ENCODE data around the gene RAMP3.

GRCh38 chr7:45126920-45127319, 30.7 kb upstream of the RAMP3 start:
- TF ChIP-seq, protein P1, sequence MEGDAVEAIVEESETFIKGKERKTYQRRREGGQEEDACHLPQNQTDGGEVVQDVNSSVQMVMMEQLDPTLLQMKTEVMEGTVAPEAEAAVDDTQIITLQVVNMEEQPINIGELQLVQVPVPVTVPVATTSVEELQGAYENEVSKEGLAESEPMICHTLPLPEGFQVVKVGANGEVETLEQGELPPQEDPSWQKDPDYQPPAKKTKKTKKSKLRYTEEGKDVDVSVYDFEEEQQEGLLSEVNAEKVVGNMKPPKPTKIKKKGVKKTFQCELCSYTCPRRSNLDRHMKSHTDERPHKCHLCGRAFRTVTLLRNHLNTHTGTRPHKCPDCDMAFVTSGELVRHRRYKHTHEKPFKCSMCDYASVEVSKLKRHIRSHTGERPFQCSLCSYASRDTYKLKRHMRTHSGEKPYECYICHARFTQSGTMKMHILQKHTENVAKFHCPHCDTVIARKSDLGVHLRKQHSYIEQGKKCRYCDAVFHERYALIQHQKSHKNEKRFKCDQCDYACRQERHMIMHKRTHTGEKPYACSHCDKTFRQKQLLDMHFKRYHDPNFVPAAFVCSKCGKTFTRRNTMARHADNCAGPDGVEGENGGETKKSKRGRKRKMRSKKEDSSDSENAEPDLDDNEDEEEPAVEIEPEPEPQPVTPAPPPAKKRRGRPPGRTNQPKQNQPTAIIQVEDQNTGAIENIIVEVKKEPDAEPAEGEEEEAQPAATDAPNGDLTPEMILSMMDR (IDR thresholded peaks at IDR 0.05 in 2 of 3, conservative IDR thresholded peaks at IDR 0.05 in 1 of 3; ENCODE audit: insufficient read depth in 2 of 3, low read depth in 1 of 3, low read length in 3 of 3): no peak
- TF ChIP-seq MYNN (IDR thresholded peaks at IDR 0.05) (no peak), MYNN (CRISPR knock-in tag; IDR thresholded peaks at IDR 0.05) (no peak), POLR2AphosphoS5 (IDR thresholded peaks at IDR 0.05; ENCODE audit: control insufficient read depth, insufficient read depth, low read depth, low read length) (no peak), MAFK (IDR thresholded peaks at IDR 0.05; ENCODE audit: low read length) (no peak), EP300 (IDR thresholded peaks at IDR 0.05; ENCODE audit: low read length) (no peak), KLF16 (IDR thresholded peaks at IDR 0.05) (no peak), ZNF175 (CRISPR knock-in tag; IDR thresholded peaks at IDR 0.05; ENCODE audit: low read depth) (no peak), TEAD4 (IDR thresholded peaks at IDR 0.05; ENCODE audit: low read length) (no peak), TEAD4 (CRISPR knock-in tag; IDR thresholded peaks at IDR 0.05; ENCODE audit: borderline replicate concordance) (no peak), NR3C1 (CRISPR knock-in tag; IDR thresholded peaks at IDR 0.05) (no peak), ZNF436 (CRISPR knock-in tag; IDR thresholded peaks at IDR 0.05) (no peak), ZNF224 (CRISPR knock-in tag; IDR thresholded peaks at IDR 0.05) (no peak)
- TF ChIP-seq, protein P2, sequence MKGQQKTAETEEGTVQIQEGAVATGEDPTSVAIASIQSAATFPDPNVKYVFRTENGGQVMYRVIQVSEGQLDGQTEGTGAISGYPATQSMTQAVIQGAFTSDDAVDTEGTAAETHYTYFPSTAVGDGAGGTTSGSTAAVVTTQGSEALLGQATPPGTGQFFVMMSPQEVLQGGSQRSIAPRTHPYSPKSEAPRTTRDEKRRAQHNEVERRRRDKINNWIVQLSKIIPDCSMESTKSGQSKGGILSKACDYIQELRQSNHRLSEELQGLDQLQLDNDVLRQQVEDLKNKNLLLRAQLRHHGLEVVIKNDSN (CRISPR knock-in tag; IDR thresholded peaks at IDR 0.05): no peak
- TF ChIP-seq, protein P3, sequence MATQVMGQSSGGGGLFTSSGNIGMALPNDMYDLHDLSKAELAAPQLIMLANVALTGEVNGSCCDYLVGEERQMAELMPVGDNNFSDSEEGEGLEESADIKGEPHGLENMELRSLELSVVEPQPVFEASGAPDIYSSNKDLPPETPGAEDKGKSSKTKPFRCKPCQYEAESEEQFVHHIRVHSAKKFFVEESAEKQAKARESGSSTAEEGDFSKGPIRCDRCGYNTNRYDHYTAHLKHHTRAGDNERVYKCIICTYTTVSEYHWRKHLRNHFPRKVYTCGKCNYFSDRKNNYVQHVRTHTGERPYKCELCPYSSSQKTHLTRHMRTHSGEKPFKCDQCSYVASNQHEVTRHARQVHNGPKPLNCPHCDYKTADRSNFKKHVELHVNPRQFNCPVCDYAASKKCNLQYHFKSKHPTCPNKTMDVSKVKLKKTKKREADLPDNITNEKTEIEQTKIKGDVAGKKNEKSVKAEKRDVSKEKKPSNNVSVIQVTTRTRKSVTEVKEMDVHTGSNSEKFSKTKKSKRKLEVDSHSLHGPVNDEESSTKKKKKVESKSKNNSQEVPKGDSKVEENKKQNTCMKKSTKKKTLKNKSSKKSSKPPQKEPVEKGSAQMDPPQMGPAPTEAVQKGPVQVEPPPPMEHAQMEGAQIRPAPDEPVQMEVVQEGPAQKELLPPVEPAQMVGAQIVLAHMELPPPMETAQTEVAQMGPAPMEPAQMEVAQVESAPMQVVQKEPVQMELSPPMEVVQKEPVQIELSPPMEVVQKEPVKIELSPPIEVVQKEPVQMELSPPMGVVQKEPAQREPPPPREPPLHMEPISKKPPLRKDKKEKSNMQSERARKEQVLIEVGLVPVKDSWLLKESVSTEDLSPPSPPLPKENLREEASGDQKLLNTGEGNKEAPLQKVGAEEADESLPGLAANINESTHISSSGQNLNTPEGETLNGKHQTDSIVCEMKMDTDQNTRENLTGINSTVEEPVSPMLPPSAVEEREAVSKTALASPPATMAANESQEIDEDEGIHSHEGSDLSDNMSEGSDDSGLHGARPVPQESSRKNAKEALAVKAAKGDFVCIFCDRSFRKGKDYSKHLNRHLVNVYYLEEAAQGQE (IDR thresholded peaks at IDR 0.05; ENCODE audit: borderline replicate concordance): no peak
- TF ChIP-seq, protein P3 (CRISPR knock-in tag; IDR thresholded peaks at IDR 0.05; ENCODE audit: low read depth): no peak
